HUES48 (cell line): ENCODE measurements around the gene ARHGAP18.

Experiments
- H3K27ac ChIP-seq: one replicate; pipeline ENCODE4 v1.7.0; 2013; ENCODE audit warnings: low read depth, low read length, inconsistent platforms
- H3K27me3 ChIP-seq: 2 replicates; pipeline ENCODE4 v1.6.1; 2013; ENCODE audit warnings: mild to moderate bottlenecking, low read length; ENCODE audit not compliant: control insufficient read depth, insufficient read depth
- H3K36me3 ChIP-seq: 2 replicates; pipeline ENCODE4 v1.6.1; 2013; ENCODE audit warnings: low read length; ENCODE audit not compliant: control insufficient read depth, insufficient read depth
- H3K4me1 ChIP-seq: 2 replicates; pipeline ENCODE4 v1.6.1; 2013; ENCODE audit warnings: mild to moderate bottlenecking, low read length; ENCODE audit not compliant: control insufficient read depth, insufficient read depth
- H3K4me3 ChIP-seq: 2 replicates; pipeline ENCODE4 v1.5.1; 2013; ENCODE audit warnings: mild to moderate bottlenecking, low read depth, low read length
- H3K9ac ChIP-seq: 2 replicates; pipeline ENCODE4 v1.6.1; 2013; ENCODE audit warnings: mild to moderate bottlenecking, low read depth, low read length, moderate library complexity
- H3K9me3 ChIP-seq: 2 replicates; pipeline ENCODE4 v1.6.1; 2013; ENCODE audit warnings: low read length; ENCODE audit not compliant: control insufficient read depth, insufficient read depth

ARHGAP18 gene

DNA sequence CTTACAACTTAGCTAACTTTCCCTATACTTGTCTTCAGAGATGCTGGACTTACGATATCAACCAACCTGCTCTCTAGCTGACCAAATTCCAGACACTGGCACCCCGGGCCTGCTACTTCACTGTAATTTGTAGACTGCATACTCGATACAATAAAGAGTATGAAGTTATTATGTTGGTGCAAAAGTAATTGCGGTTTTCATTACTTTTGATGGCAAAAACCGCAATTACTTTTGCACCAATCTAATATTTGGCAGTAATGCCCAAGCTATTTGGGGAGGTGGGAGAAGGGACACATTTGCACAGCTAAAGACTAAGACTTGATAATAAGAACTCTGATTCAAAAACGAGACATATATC is 34.9 kb upstream of the ARHGAP18 start:
- Histone ChIP-seq H3K4me3 (no peak overlapping the region), H3K9ac (no peak overlapping the region), H3K9me3 (no peaks in the 10 kb centered on the region), H3K27me3 (no peaks in the 10 kb centered on the region), H3K4me1 (no peaks in the 10 kb centered on the region; the same call in 1 of the 2 replicates), H3K27ac (no peak overlapping the region), H3K36me3 (no peaks in the 10 kb centered on the region)

DNA sequence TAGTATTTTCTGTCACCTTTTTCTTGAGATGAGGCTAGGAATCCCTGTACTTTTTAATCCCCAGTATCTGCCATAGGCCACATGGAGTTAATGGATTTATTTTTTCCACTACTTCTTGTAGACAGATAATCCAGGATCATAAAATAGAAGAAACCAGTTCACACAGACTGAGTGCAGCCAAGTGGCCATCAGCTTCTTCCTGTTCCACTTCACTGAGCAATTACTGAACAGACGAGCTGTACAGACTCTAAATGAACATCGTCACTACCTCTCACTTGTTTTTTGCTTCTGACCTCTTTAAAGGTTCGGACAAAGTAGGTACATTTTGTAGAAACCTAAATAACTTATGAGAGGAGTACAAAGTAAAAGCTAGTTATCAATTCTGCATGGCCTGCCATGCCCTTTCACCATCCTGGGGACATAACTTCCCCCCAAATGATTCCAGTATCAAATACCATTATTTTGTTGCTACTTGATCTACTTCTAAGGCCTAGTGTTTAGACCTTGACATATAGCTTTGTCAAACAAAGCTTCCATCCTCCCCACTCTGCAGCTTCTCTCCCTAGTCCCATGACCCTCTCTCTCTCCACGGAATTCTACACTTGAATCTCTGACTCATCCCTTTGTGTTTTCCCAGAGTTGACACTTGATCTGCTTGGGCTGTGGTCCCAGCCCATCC is 34.4 kb upstream of the ARHGAP18 start:
- H3K9ac ChIP-seq, result no peak overlapping the region
- no peaks in the 10 kb centered on the region for H3K9me3 ChIP-seq
- no peaks in the 10 kb centered on the region; the same call in 1 of the 2 replicates for H3K4me1 ChIP-seq
- H3K36me3 ChIP-seq, result no peaks in the 10 kb centered on the region
- no peak overlapping the region for H3K4me3 ChIP-seq
- no peaks in the 10 kb centered on the region for H3K27me3 ChIP-seq
- H3K27ac ChIP-seq, result no peak overlapping the region

DNA sequence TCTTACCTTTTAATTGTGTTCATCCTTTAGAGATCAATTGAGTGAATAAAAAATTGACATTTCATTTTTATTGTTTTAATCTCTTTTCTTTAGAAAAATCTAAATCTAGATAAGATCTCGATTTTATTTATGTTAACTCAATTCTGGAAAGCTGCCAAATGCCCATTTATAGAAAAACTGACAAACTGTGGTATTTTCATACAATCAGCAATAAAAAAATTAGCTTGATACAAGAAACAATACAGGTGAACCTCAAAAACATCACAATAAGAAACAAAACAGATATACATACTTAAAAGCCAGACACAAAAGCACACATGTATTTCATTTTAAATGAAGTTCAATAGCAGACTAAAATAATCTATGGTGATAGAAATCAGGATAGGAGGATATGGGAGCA is 30.0 kb upstream of the ARHGAP18 start:
- Histone ChIP-seq H3K4me3 (no peak overlapping the region), H3K9ac (no peak overlapping the region), H3K4me1 (no peaks in the 10 kb centered on the region), H3K36me3 (no peaks in the 10 kb centered on the region), H3K27me3 (no peaks in the 10 kb centered on the region), H3K9me3 (no peaks in the 10 kb centered on the region), H3K27ac (no peak overlapping the region)

DNA sequence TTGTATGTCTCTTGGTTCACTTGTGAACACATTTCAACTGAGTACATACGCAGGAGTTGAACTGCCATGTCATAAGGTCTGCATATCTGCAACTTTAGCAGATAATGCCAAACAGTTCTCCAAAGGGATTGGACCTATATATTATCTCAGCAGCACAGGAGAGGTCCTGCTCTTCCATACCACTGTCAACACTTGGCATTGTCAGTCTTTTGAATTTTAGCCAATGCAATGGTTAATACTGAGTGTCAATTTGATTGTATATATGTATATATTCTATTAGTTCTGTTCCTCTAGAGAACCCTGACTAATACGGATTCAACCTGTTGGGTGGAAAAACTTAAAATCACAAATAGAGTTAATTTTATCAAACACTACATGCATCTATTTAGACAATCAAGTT is 26.1 kb upstream of the ARHGAP18 start:
- Histone ChIP-seq H3K4me1 (no peaks in the 10 kb centered on the region), H3K4me3 (no peak overlapping the region), H3K9ac (no peak overlapping the region), H3K27ac (no peak overlapping the region), H3K36me3 (no peaks in the 10 kb centered on the region), H3K9me3 (no peaks in the 10 kb centered on the region), H3K27me3 (no peaks in the 10 kb centered on the region)

DNA sequence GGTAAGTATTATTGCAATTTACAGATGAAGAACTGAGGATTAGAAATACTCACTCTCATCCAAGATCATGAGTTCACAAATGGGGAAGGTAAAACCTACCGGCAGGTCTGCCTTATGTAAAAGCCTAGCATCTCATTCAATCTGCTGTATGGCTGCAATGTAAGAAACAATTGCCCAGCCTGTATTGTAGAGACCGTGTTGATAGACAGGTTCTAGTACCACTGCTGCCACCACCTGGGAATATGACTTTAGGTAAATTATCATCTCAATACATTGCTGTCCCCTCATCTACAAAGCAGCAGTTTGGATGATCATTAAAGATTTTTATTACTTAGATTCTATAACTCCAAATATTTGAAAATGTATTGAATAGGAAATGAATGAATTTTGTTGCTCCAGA is 23.3 kb upstream of the ARHGAP18 start:
- no peak overlapping the region for H3K4me3 ChIP-seq
- no peaks in the 10 kb centered on the region for H3K36me3 ChIP-seq
- H3K4me1 ChIP-seq, result 0 out of 2 replicates have a peak, but pooled peaks cover 5% of the 10 kb centered on the region
- H3K9ac ChIP-seq, result no peak overlapping the region
- no peak overlapping the region for H3K27ac ChIP-seq
- no peaks in the 10 kb centered on the region for H3K27me3 ChIP-seq
- no peaks in the 10 kb centered on the region for H3K9me3 ChIP-seq

DNA sequence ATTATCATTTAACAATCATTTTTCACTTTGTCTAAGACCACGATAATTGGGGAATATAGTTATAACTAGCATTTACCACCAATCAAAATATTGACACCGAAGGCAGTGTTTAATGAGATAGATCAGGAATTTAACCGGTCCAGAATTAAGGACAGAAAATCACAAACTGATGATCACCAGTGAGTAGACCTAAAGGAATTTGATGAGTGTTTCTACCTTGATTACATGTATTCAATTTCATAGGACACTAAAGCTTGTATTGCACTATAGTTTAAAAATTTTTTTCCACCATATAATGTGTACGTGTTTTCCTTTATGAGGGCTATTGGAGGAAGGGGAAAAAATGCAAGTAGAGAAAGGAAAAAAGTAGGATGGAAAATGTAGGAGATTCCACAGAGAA is 22.6 kb upstream of the ARHGAP18 start:
- Histone ChIP-seq H3K4me1 (0 out of 2 replicates have a peak, but pooled peaks cover 5% of the 10 kb centered on the region), H3K9me3 (no peaks in the 10 kb centered on the region), H3K27me3 (no peaks in the 10 kb centered on the region), H3K4me3 (no peak overlapping the region), H3K27ac (no peak overlapping the region), H3K9ac (no peak overlapping the region), H3K36me3 (no peaks in the 10 kb centered on the region)

DNA sequence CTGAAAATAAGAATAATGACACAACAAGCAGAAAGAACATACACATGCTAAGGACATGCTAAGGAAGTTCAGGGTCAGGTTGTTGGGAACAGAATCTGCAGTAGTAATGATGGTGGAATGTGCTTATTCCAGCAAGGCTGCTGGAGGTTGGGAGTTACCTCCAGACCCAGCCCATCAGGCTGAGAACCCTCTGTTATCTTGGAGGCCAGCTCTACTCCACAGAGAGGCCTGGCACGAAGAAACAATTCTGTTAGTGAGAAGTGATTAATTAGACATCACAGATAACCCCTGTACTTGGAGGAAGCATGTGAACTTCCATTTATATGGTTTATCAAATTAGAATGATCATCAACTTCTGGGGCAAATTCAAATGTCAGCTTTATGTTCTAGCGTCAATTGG is 22.1 kb upstream of the ARHGAP18 start:
- peaks cover 5% of the 10 kb centered on the region; the same call in 1 of the 2 replicates for H3K4me1 ChIP-seq
- H3K36me3 ChIP-seq, result no peaks in the 10 kb centered on the region
- H3K27me3 ChIP-seq, result no peaks in the 10 kb centered on the region
- H3K9ac ChIP-seq, result no peak overlapping the region
- H3K4me3 ChIP-seq, result no peak overlapping the region
- no peaks in the 10 kb centered on the region for H3K9me3 ChIP-seq
- no peak overlapping the region for H3K27ac ChIP-seq

DNA sequence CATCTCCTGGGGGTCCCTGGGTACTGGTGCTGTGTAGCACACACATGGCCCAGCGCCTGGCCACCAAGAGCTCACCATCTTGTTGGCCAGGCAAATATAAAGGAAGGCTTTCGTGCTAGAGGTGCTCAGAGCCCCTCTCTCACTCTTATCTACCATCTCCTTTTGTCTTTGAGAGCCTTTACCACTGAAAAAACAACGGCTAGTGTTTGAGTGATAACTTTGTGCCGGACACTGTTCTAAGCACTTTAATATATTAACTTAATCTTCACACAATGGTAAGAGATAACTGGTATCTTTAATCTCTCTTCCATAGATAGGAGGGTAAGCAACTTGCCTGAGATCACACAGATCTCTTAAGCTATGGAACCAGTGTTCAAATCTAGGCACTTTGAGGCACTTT is 21.5 kb upstream of the ARHGAP18 start:
- Histone ChIP-seq H3K9me3 (no peaks in the 10 kb centered on the region), H3K36me3 (no peaks in the 10 kb centered on the region), H3K27ac (no peak overlapping the region), H3K27me3 (no peaks in the 10 kb centered on the region), H3K9ac (no peak overlapping the region), H3K4me3 (no peak overlapping the region), H3K4me1 (peaks cover 11% of the 10 kb centered on the region; the same call in 1 of the 2 replicates)

DNA sequence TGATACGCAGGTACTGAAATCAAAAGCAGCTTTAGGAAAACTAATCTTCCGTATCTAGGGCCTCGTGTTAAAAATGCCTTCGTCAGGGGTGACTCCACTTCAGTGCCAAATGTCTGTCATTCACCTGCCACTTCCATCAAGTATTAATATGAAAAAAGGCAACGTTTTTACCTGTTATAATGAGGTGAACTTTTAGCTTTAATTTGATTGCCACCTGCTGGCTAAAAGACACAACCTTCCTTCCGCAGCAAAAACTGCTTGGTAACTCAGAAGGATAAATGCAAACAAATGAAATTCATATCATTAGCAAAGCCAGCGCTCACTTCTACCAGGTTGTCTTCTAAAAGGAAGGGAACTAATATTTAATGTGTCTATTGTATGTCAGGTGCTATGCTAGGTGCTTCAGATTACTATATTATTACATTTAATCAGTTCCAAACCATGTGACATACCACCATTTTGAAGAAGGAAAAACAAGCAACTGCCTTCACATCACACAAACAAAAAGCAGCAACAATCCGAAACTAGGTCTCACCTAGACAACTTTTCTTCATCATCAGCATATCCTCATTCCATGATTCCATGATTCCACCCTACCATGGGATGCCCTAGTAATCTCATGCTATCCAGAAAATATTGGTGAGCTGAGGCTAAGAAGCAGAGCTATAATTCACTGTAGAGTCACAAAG is 20.6 kb upstream of the ARHGAP18 start:
- Histone ChIP-seq H3K9ac (no peak overlapping the region), H3K4me1 (peaks cover 14% of the 10 kb centered on the region), H3K36me3 (no peaks in the 10 kb centered on the region), H3K27ac (peak overlapping the region; percentile 26), H3K27me3 (no peaks in the 10 kb centered on the region), H3K9me3 (no peaks in the 10 kb centered on the region), H3K4me3 (no peak overlapping the region)

DNA sequence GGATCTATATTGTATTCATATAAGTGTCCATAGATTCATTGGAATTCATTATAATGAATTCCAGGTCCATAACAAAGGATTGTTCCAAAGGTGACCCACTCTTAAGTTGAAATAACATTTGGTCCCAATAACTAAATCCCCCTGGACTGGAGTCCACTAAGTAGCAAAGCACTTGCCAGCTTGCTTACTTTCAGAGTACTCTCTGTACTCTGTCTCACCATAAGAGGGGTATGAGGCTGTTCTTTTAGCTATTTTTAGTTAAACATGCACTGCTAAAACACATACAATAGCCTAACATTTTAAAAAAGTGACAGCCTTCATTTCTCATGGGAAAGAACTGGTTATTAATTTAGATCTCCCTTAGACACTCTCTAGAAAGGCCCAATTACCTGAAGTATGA is 16.7 kb upstream of the ARHGAP18 start:
- H3K9me3 ChIP-seq, result no peaks in the 10 kb centered on the region
- H3K4me1 ChIP-seq, result peaks cover 25% of the 10 kb centered on the region
- no peak overlapping the region for H3K4me3 ChIP-seq
- no peaks in the 10 kb centered on the region for H3K36me3 ChIP-seq
- H3K27me3 ChIP-seq, result no peaks in the 10 kb centered on the region
- no peak overlapping the region for H3K27ac ChIP-seq
- no peak overlapping the region for H3K9ac ChIP-seq

DNA sequence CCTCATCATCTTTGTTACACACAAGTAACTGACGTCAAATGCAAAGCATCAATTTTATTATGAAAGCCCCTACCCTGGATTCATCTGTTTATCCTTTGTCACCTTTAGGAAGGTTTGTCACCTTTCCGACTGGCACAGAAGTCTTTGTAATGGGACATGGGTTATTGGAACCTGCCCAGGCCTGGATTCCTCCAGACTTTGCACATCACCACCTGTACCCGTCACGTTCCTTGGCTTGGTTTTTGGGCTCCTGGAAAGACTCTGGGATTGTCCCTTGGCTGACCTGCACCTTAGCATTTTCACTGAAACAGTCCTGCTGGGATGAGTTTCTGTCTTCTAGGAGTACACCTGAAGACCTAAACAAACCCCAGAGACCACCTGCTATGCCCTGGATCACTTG is 15.4 kb upstream of the ARHGAP18 start:
- Histone ChIP-seq H3K36me3 (no peaks in the 10 kb centered on the region), H3K27ac (no peak overlapping the region), H3K9ac (no peak overlapping the region), H3K9me3 (no peaks in the 10 kb centered on the region), H3K4me3 (no peak overlapping the region), H3K27me3 (no peaks in the 10 kb centered on the region), H3K4me1 (peaks cover 20% of the 10 kb centered on the region)
